22Rv1 (cell line): ENCODE measurements around the gene ZNF84.

Experiments
- H3K27ac ChIP-seq: fragments of 450-650 bp; 2 replicates; pipeline ENCODE4 v1.5.1; 2017
- CTCF ChIP-seq: fragments of 450-650 bp; IDR thresholded peaks from 2 replicates; pipeline ENCODE4 v1.5.1; 2017; ENCODE audit warnings: mild to moderate bottlenecking
- ZFX ChIP-seq: fragments of 450-650 bp; IDR thresholded peaks from 2 replicates; pipeline ENCODE4 v1.6.1; 2017; ENCODE audit warnings: antibody characterized with exemption, borderline replicate concordance

The ZNF84 gene

GRCh38 chr12:133081159-133081780, 44.0 kb downstream of the ZNF84 start:
- H3K27ac ChIP-seq = peak overlapping the region; percentile 98
- no peak for TF ChIP-seq CTCF
- TF ChIP-seq ZFX = no peak

GRCh38 chr12:133083345-133083744, 46.0 kb downstream of the ZNF84 start:
- no peak for TF ChIP-seq ZFX
- no peak for TF ChIP-seq CTCF
- no peak overlapping the region for H3K27ac ChIP-seq

GRCh38 chr12:133105620-133106019, 68.3 kb downstream of the ZNF84 start:
- H3K27ac ChIP-seq = no peak overlapping the region
- TF ChIP-seq ZFX (no peak), CTCF (no peak)

GRCh38 chr12:133106253-133106652, 68.9 kb downstream of the ZNF84 start:
- TF ChIP-seq ZFX (no peak), CTCF (no peak)
- no peak overlapping the region for H3K27ac ChIP-seq

GRCh38 chr12:133107121-133107520, 69.8 kb downstream of the ZNF84 start:
- TF ChIP-seq ZFX (no peak), CTCF (no peak)
- H3K27ac ChIP-seq = no peak overlapping the region

GRCh38 chr12:133108150-133108549, 70.8 kb downstream of the ZNF84 start:
- TF ChIP-seq ZFX = no peak
- no peak for TF ChIP-seq CTCF
- H3K27ac ChIP-seq = no peak overlapping the region
